BJ (cell line): ENCODE measurements around the gene OLFM3. TPM values are rescaled to one million over a fixed set of nuclear protein-coding genes. Genes with fewer than 3 reads are reported as not detected.

Experiments used
- CTCF ChIA-PET: fragments of 350-600 bp; formaldehyde crosslinking; extraction: SDS; loops from one replicate; lab custom pipeline; 2021; ENCODE audit warnings: antibody characterized with exemption, inconsistent platforms; lab: Yijun Ruan, JAX
- POLR2A ChIA-PET: fragments of 300-600 bp; sonication (Branson Sonifier 250); formaldehyde crosslinking; extraction: SDS; loops from one replicate; lab custom pipeline; 2021; ENCODE audit warnings: antibody characterized with exemption; lab: Charles Lee
- DNase-seq: peaks from one replicate; pipeline ENCODE4 v3.0.0-alpha.2; 2011; ENCODE audit warnings: low read depth
- H3K27me3 ChIP-seq: 2 replicates; pipeline ENCODE4 v1.6.0; 2011; ENCODE audit warnings: low read length; ENCODE audit not compliant: control insufficient read depth, insufficient read depth
- H3K36me3 ChIP-seq: 2 replicates; pipeline ENCODE4 v1.5.1; 2011; ENCODE audit warnings: low read length; ENCODE audit not compliant: control insufficient read depth, insufficient read depth
- H3K4me3 ChIP-seq: 2 replicates; pipeline ENCODE4 v1.5.1; 2011; ENCODE audit warnings: low read depth, mild to moderate bottlenecking, control low read depth, low read length
- polyA plus RNA-seq: library from polyadenylated mRNA; depleted of rRNA; stranded (reverse); fragments of >200 nt; gene quantifications from 2 replicates; pipeline ENCODE4 v1.2.3, GENCODE V29; 2011
- TF ChIP-seq, protein P1 (sequence below): IDR thresholded peaks from 2 replicates; pipeline ENCODE4 v1.5.1; 2011; ENCODE audit warnings: low read depth, mild to moderate bottlenecking, control low read depth, inconsistent platforms, low read length, moderate library complexity; ENCODE audit not compliant: insufficient read depth

Gene OLFM3
- polyA plus RNA-seq, 1 experiment = not detected

DNA sequence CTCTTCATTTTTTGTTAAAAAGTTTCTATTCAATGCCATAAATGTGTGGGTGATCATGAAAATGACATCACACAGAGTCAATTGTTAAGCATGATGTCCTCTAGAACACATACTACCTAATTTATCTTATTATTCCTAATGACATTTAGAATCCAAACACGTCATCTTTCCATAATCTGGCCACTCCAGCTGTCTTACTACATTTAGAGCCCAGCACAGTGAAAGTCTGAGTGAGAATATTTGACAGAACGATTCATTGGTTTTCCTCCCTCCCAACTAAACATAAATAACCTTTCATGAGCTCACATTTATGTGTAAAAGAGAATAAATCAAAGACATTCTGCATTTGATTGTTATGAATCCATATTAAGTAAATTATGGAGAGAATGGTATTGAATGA, 160.7 kb downstream of the OLFM3 start:
- no peak for DNase-seq
- POLR2A ChIA-PET = no interaction called here
- Histone ChIP-seq H3K36me3 (no peaks in the 10 kb centered on the region), H3K4me3 (no peak overlapping the region), H3K27me3 (no peaks in the 10 kb centered on the region)
- CTCF ChIA-PET = no interaction called here
- TF ChIP-seq, protein P1, sequence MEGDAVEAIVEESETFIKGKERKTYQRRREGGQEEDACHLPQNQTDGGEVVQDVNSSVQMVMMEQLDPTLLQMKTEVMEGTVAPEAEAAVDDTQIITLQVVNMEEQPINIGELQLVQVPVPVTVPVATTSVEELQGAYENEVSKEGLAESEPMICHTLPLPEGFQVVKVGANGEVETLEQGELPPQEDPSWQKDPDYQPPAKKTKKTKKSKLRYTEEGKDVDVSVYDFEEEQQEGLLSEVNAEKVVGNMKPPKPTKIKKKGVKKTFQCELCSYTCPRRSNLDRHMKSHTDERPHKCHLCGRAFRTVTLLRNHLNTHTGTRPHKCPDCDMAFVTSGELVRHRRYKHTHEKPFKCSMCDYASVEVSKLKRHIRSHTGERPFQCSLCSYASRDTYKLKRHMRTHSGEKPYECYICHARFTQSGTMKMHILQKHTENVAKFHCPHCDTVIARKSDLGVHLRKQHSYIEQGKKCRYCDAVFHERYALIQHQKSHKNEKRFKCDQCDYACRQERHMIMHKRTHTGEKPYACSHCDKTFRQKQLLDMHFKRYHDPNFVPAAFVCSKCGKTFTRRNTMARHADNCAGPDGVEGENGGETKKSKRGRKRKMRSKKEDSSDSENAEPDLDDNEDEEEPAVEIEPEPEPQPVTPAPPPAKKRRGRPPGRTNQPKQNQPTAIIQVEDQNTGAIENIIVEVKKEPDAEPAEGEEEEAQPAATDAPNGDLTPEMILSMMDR = no peak

DNA sequence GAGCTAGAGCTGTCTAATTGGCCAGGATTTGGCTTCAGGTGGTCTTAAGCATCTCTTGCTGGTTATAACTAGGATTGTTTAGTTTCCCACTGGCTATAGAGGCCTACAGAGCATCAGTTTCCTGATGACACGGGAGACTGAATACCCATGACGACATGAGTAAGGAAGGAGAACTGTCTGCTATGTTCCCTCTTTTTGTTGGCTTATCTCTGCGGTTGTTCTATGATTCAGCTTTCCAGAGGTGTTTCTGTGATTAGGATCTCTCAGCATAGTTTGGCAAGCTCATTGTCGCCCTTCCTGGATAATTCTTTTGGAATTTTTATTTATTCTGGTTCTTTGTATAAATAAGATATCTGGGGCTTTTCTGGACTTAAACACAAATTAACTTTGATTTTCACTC, 163.4 kb downstream of the OLFM3 start:
- DNase-seq = no peak
- Histone ChIP-seq H3K27me3 (no peaks in the 10 kb centered on the region), H3K4me3 (no peak overlapping the region), H3K36me3 (no peaks in the 10 kb centered on the region)
- POLR2A ChIA-PET = no interaction called here
- TF ChIP-seq, protein P1 = no peak
- CTCF ChIA-PET = no interaction called here

DNA sequence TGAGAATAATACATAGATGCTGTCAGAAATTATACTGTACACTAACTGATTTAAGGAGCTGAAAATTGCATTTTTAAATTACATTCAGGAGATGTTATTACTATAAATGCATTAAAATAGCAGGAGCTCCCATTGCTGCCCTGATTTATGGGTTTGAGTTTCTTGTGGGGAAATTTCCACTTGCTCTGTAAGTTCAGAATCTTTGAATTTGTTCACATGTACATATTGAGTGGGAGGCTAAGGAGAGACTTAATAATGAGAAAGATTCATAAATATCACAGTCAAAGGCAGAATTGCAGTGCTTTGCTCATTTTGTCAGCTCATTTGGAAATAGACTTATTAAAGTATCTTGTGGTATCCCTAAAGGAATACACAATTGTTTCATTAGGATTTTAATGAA, 170.3 kb downstream of the OLFM3 start:
- CTCF ChIA-PET = no interaction called here
- POLR2A ChIA-PET = no interaction called here
- no peaks in the 10 kb centered on the region for H3K36me3 ChIP-seq

DNA sequence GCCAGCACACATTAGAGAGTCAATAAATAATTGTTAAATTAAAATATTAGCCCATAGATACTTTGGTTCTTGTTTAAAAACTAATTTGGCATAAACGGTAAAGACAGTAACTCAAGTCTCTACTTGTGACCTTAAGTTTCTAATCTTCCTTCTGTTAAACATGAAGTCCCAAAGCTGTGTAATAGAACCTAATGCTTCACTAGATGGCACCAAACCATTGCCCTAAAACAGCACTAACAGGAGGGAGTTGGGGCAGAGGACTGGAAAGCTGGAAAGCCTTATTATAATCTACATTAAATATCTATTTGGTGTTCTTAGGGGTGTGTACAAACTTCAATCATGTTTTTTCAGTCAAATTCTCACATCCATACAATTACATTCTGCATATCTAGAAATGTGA, 176.7 kb downstream of the OLFM3 start:
- POLR2A ChIA-PET = no interaction called here
- DNase-seq = no peak
- H3K4me3 ChIP-seq = no peak overlapping the region
- H3K27me3 ChIP-seq = no peaks in the 10 kb centered on the region
- no peaks in the 10 kb centered on the region for H3K36me3 ChIP-seq
- CTCF ChIA-PET = no interaction called here
- TF ChIP-seq, protein P1 = no peak

More for the DNA sequence above, 170.3 kb downstream of the OLFM3 start:
- TF ChIP-seq, protein P1 = no peak
- no peak for DNase-seq
- H3K4me3 ChIP-seq = no peak overlapping the region
- no peaks in the 10 kb centered on the region for H3K27me3 ChIP-seq

DNA sequence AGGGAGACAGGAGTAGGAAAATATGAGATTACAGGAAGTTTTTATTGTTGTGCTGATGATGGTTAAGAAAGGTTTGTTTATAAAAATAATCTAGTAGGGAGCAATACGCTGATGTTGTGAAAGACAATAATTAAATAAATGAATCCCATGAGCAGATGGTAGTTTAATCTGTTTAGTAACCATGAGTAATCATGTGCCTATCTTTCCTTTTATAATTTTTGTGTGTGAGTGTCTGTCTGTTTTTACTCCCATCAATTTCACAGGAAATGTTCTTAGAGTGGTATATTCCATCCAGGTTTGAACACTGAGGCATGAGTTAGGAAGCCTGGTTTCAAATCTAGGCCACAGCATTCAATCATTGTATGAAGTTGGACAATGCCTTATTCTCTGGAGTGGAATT, 180.5 kb downstream of the OLFM3 start:
- Histone ChIP-seq H3K4me3 (no peak overlapping the region), H3K36me3 (no peaks in the 10 kb centered on the region), H3K27me3 (no peaks in the 10 kb centered on the region)
- ChIA-PET POLR2A (no interaction called here), CTCF (no interaction called here)
- TF ChIP-seq, protein P1 = no peak
- DNase-seq = no peak
